Coronary artery (tissue), 2 donors: ENCODE measurements around the gene TIMP2.
"Not testable (repeated sequence)": the region's sequence is repeated elsewhere in the genome, so short reads cannot be mapped to it uniquely, and the experiment has no call there.

Experiments
- DNase-seq: peaks from one replicate; pipeline ENCODE4 v3.0.0-alpha.2; 2017; ENCODE audit warnings: low spot score
- H3K27ac ChIP-seq, 2 donors: fragments of 200-600 bp; sonication (generic); one replicate each; pipeline ENCODE4 v1.5.1; 2016 to 2019
- H3K4me3 ChIP-seq: fragments of 200-600 bp; sonication (generic); 2 replicates; pipeline ENCODE4 v1.5.1; 2016; ENCODE audit warnings: mild to moderate bottlenecking, moderate library complexity
- CTCF ChIP-seq: fragments of 200-600 bp; sonication (generic); IDR thresholded peaks from one replicate; pipeline ENCODE4 v1.5.1; 2019; ENCODE audit warnings: antibody characterized with exemption

The TIMP2 gene

GRCh38 chr17:78892936-78893379 is 32.2 kb downstream of the TIMP2 start:
- Histone ChIP-seq H3K4me3 (no peak overlapping the region), H3K27ac (no peak overlapping the region)
- no peak for TF ChIP-seq CTCF
- DNase-seq: no peak

GRCh38 chr17:78892520-78892919 is 32.7 kb downstream of the TIMP2 start:
- DNase-seq: no peak
- Histone ChIP-seq H3K27ac (peak overlapping the region in 1 of 2 donors; percentile 30), H3K4me3 (no peak overlapping the region)
- TF ChIP-seq CTCF: no peak

- H3K27ac ChIP-seq: peak overlapping the region in 1 of 2 donors; percentile 30
- TF ChIP-seq CTCF: no peak
- no peak for DNase-seq
- H3K4me3 ChIP-seq: no peak overlapping the region
These were observed 33.1 kb downstream of the TIMP2 start for GRCh38 chr17:78892062-78892456.

GRCh38 chr17:78891406-78892061 is 33.7 kb downstream of the TIMP2 start:
- Histone ChIP-seq H3K4me3 (no peak overlapping the region), H3K27ac (peak overlapping the region in 1 of 2 donors; percentile 30)
- no peak for TF ChIP-seq CTCF
- DNase-seq: no peak

- peak overlapping the region in 1 of 2 donors; percentile 63 for H3K27ac ChIP-seq
- no peak overlapping the region for H3K4me3 ChIP-seq
- no peak for DNase-seq
- TF ChIP-seq CTCF: no peak
These were observed 34.7 kb downstream of the TIMP2 start for GRCh38 chr17:78890498-78890897.

GRCh38 chr17:78890096-78890495 is 35.1 kb downstream of the TIMP2 start:
- peak overlapping the region in 1 of 2 donors; percentile 49 for H3K27ac ChIP-seq
- not testable (repeated sequence) for H3K4me3 ChIP-seq

GRCh38 chr17:78889531-78889930 is 35.7 kb downstream of the TIMP2 start:
- DNase-seq: no peak
- TF ChIP-seq CTCF: no peak
- peak overlapping the region in 1 of 2 donors; percentile 49 for H3K27ac ChIP-seq
- H3K4me3 ChIP-seq: no peak overlapping the region

More at GRCh38 chr17:78890096-78890495, 35.1 kb downstream of the TIMP2 start:
- DNase-seq: not testable (repeated sequence)
